Measurements from ENCODE around the gene LRRC4C.
"Not testable (repeated sequence)": the region's sequence is repeated elsewhere in the genome, so short reads cannot be mapped to it uniquely, and the experiment has no call there.

LRRC4C gene

DNA sequence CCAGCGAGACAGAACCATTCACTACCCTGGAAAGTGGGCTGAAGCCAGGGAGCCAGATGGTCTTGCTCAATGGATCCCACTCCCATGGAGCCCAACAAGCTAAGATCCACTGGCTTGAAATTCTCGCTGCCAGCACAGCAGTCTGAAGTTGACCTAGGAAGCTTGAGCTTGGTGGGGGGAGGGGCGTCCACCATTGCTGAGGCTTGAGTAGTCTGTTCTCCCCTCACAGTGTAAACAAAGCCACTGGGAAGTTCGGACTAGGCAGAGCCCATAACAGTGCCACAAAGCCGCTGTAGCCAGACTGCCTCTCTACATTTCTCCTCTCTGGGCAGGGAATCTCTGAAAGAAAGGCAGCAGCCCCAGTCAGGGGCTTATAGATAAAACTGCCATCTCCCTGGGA is 1266.9 kb downstream of the LRRC4C start:
- not testable (repeated sequence) for H3K4me3 Mint-ChIP-seq; H3K9me3 Mint-ChIP-seq; H3K27me3 Mint-ChIP-seq; H3K4me1 Mint-ChIP-seq (ENCODE audit: low read depth); H3K36me3 Mint-ChIP-seq (ENCODE audit: low read depth); H3K27ac Mint-ChIP-seq

DNA sequence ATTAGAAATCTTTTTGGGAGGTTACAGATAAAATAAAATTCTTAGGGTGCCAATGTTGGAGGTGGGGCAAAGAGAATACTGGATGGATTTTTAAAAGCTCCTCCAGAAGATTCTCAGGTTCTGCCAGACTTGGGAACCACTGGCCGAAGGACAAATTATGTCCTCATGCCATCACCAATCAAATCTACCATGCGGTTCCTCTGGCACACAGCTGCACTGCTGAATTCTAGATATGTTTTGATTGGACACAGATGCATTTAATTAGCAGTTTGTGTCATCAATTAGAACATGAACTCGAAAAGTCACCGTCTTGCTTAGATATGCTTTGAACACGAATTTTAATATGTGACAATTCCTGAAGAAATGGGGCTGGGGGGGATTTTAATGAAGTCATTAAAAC is 1269.2 kb downstream of the LRRC4C start:
- no peaks in the 10 kb centered on the region for H3K27me3 Mint-ChIP-seq
- H3K9me3 Mint-ChIP-seq: peaks cover 7% of the 10 kb centered on the region
- H3K27ac Mint-ChIP-seq: no peak overlapping the region
- no peaks in the 10 kb centered on the region for H3K36me3 Mint-ChIP-seq (ENCODE audit: low read depth)
- H3K4me3 Mint-ChIP-seq: no peak overlapping the region
- H3K4me1 Mint-ChIP-seq (ENCODE audit: low read depth): no peaks in the 10 kb centered on the region

DNA sequence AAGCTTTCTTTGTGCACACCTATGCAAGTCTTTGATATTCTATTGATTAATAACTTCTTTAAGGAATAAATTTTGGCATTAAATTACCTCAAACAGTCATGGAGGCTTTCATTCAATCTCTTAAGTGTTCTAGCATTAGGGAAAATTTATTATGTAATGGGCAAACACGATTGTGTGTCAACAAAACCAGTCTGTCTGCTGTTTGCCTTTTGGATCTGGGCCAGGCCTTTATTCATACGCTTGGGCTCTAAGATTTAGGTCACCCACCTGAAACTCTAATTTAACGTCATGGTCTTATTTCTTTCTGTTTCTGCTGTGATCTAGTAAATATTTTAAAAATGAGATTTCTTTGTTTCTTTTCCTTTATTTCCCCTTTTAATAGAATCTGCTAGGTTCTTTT is 1270.6 kb downstream of the LRRC4C start:
- Mint-ChIP-seq H3K36me3 (ENCODE audit: low read depth) (no peaks in the 10 kb centered on the region), H3K4me1 (ENCODE audit: low read depth) (no peaks in the 10 kb centered on the region), H3K27ac (no peak overlapping the region), H3K4me3 (no peak overlapping the region), H3K9me3 (peaks cover 7% of the 10 kb centered on the region), H3K27me3 (no peaks in the 10 kb centered on the region)

DNA sequence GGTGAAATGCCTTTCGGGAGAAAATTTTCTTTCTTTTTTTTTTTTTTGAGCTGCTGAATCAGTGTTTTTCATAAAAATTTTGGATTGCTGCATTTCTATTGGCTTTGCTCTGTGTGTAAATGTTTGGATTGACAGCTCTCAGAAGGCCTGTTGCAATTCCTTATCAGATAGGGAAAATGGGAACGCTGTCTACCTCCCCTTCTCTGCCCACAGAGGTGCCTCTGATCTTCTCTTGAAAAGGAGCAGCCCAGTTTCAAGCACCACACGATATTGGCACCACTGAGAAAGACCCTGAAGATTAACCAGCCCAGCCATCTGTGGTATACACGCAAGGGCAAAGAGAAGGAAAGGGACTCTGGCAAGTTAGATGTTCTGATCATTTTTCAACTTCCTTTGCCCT is 1272.2 kb downstream of the LRRC4C start:
- H3K4me1 Mint-ChIP-seq (ENCODE audit: low read depth): no peaks in the 10 kb centered on the region
- H3K27ac Mint-ChIP-seq: no peak overlapping the region
- H3K27me3 Mint-ChIP-seq: no peaks in the 10 kb centered on the region
- H3K4me3 Mint-ChIP-seq: no peak overlapping the region
- H3K9me3 Mint-ChIP-seq: peaks cover 7% of the 10 kb centered on the region
- H3K36me3 Mint-ChIP-seq (ENCODE audit: low read depth): no peaks in the 10 kb centered on the region

DNA sequence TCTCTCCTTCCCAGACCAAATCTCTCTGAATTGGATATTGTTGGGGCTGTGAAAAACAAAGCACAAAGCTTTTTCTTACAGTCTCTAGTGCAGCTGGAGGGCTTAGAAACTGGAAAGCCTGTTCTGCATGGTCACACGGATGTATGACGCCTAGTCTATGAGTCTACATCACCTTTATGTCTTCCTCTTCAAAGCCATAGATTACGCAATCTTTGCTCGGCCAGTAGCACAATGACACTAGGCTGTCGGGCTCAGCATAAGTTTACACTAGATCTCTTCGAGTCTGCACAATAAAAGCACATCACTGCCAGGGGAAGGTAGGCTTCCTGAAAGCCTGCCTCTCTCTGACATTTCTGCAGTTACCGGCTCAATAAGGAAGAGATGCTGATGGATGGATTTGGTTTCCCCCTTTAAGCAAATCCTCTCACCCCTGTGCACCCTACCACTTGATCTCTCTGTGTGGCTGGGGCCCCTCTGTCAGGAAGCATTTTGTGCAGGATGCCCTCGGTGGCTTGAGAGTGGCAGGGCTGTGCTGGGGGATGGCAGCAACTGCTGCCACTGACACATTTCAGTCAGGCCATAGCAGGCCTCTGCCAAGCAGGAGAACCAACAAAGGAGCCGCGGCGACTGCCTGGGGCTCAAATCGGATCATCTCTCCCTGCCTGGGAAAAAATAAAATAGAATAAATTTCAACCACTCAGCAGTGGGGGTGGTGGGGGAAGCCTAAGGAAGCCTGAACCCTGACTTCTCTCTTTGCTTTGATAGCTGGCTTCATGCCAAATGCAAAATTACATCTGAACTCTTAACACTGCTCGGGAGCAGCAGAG is 1272.8 kb downstream of the LRRC4C start:
- no peak overlapping the region for H3K4me3 Mint-ChIP-seq
- H3K4me1 Mint-ChIP-seq (ENCODE audit: low read depth): no peaks in the 10 kb centered on the region
- no peaks in the 10 kb centered on the region for H3K36me3 Mint-ChIP-seq (ENCODE audit: low read depth)
- H3K9me3 Mint-ChIP-seq: peaks cover 7% of the 10 kb centered on the region
- H3K27ac Mint-ChIP-seq: no peak overlapping the region
- H3K27me3 Mint-ChIP-seq: no peaks in the 10 kb centered on the region

DNA sequence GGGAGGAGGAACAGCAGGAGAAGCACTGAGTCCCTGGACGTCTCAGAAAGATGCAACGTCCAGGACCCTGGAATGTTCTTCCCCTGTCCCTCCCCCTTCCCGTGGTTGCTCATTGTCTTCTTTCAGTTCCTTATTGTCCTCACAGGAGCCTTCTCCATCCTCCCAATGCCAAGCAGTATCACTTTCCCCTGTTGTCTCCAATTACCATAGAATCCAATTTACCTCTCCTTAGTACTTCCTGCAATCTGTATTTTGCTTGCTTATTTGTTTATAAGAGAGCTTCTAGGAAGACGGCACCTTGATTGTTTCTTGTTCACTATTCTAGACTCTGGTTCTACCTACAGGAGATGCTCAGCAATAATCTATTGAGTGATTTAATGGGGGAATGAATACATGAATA is 1273.7 kb downstream of the LRRC4C start:
- Mint-ChIP-seq H3K4me3 (no peak overlapping the region), H3K9me3 (peaks cover 7% of the 10 kb centered on the region), H3K36me3 (ENCODE audit: low read depth) (no peaks in the 10 kb centered on the region), H3K4me1 (ENCODE audit: low read depth) (no peaks in the 10 kb centered on the region), H3K27ac (no peak overlapping the region), H3K27me3 (no peaks in the 10 kb centered on the region)

DNA sequence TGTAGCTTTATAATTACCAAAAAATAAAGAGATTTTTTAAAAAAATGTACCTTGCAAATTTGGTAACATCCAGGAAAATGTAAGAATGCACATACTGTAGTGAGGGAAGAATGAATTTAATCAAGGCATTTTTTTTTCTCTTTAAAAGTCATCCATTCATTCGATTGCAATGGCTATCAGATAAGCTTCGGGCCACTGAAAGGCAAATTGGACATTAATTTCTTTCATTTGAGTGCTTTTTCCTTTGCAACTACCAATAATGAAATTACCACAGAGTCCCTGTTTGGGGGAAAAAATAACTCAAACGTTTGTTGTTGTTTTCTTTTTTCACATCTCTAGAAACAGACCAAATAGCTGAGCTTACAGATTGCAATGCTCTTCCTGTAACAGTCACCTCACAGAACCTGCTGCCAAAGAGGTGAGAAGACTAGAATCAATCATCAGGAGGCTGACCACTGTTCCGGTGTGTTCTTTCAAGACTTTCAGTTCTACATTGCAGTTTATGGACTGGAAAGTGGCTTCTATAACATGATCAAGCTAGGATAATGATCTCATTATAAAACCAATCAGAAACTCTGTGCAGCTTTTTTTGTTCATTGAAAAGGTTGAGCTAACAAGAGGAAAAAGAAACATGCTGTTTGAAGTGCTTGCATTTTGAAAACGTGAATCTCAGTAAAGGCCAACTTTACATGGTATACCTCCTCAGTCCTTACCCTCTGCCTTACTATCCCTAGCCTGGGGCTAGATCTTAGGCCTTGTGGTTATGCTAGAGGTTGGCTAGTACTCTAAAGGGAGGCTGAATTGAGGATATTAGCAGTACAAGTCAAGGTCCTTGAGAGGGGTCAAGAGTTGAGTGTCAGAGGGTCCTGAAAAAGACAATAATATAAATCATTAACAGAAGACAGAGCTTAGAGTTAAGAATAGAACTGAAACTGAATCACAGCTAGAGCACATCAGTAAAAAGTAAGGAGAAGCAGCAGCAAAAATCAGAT is 1276.1 kb downstream of the LRRC4C start:
- no peaks in the 10 kb centered on the region for H3K4me1 Mint-ChIP-seq (ENCODE audit: low read depth)
- H3K9me3 Mint-ChIP-seq: peaks cover 11% of the 10 kb centered on the region
- no peaks in the 10 kb centered on the region for H3K36me3 Mint-ChIP-seq (ENCODE audit: low read depth)
- H3K4me3 Mint-ChIP-seq: no peak overlapping the region
- no peak overlapping the region for H3K27ac Mint-ChIP-seq
- H3K27me3 Mint-ChIP-seq: no peaks in the 10 kb centered on the region

DNA sequence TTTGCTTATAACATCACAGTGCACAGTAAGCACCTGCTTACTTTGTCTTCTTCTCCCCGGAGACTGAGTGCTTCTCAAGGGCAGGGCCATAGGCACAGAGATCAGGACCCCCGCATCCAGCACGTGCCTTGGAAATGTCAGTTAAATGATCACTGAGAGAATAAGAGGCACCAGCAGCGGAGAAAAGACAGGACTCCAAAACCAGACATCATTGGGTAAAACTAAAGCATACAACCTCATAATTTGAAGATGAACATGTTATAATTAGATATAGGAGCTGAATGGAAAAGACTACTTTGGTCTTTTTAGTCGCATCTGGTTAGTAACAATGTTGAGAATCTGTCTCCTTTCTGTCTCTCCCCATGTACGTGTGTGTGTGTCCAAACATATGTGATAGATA is 1279.9 kb downstream of the LRRC4C start:
- no peak overlapping the region for H3K27ac Mint-ChIP-seq
- H3K4me3 Mint-ChIP-seq: no peak overlapping the region
- peaks cover 9% of the 10 kb centered on the region for H3K9me3 Mint-ChIP-seq
- no peaks in the 10 kb centered on the region for H3K4me1 Mint-ChIP-seq (ENCODE audit: low read depth)
- no peaks in the 10 kb centered on the region for H3K36me3 Mint-ChIP-seq (ENCODE audit: low read depth)
- no peaks in the 10 kb centered on the region for H3K27me3 Mint-ChIP-seq

DNA sequence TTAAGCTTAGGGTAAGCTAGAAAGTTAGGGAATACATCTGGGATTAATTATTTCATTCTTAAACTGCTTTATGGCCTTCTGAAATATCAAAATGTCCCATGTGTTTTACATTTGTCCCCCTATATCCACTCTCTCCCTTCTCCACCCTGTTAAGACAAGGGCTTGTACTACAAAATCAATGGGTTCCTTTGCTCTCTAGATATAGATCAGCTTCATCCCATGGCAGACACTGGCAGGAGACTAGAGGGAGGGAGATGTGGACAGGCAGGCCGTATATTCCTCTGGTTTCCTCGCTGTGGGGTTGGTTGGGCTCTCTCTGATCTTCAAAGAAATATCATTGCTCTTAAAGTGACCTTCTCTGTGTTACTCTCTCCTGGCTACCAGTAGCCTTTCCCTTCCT is 1281.0 kb downstream of the LRRC4C start:
- no peak overlapping the region for H3K4me3 Mint-ChIP-seq
- no peaks in the 10 kb centered on the region for H3K4me1 Mint-ChIP-seq (ENCODE audit: low read depth)
- no peaks in the 10 kb centered on the region for H3K27me3 Mint-ChIP-seq
- no peaks in the 10 kb centered on the region for H3K36me3 Mint-ChIP-seq (ENCODE audit: low read depth)
- no peak overlapping the region for H3K27ac Mint-ChIP-seq
- peaks cover 9% of the 10 kb centered on the region for H3K9me3 Mint-ChIP-seq

DNA sequence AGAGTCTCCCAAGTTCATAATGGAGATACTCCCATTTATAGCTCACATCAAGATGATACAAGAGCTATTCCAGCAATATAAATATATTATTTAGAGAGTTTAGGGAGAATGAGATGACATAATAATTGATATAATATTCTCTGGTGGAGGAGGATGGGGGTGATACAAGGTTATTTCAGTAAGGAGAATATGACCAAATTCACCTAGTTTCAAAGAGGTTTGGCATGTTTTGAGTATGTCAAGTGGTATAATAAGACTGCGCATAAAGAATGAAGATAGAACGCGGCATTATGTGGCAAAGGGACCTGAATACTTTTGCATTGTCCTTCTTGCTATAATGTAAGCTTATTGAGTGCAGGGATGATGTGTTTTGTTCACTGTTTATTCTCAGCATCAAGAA is 1283.5 kb downstream of the LRRC4C start:
- Mint-ChIP-seq H3K27ac (no peak overlapping the region), H3K36me3 (ENCODE audit: low read depth) (no peaks in the 10 kb centered on the region), H3K27me3 (no peaks in the 10 kb centered on the region), H3K4me1 (ENCODE audit: low read depth) (no peaks in the 10 kb centered on the region), H3K4me3 (no peak overlapping the region), H3K9me3 (peaks cover 9% of the 10 kb centered on the region)

DNA sequence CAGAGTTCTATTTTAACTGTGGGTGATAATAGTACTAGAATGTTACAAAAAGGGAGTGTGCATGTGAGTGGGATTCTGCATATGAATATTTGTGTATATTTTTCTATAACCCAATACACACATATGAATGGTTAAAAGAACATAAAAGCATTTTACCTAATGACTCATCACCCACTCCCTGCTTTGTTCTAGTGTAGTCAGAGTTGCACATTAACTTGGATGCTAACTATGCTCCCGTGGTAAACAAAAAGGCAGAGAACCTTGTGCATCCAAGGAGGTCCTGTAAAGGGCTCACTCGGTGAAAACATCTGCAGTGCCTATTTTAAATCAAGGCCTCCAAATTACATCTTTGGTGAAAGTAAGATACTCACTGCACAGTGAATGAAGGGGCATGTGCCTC is 1289.4 kb downstream of the LRRC4C start:
- Mint-ChIP-seq H3K9me3 (peaks cover 3% of the 10 kb centered on the region), H3K27me3 (no peaks in the 10 kb centered on the region), H3K36me3 (ENCODE audit: low read depth) (no peaks in the 10 kb centered on the region), H3K4me1 (ENCODE audit: low read depth) (no peaks in the 10 kb centered on the region), H3K27ac (no peak overlapping the region), H3K4me3 (no peak overlapping the region)

DNA sequence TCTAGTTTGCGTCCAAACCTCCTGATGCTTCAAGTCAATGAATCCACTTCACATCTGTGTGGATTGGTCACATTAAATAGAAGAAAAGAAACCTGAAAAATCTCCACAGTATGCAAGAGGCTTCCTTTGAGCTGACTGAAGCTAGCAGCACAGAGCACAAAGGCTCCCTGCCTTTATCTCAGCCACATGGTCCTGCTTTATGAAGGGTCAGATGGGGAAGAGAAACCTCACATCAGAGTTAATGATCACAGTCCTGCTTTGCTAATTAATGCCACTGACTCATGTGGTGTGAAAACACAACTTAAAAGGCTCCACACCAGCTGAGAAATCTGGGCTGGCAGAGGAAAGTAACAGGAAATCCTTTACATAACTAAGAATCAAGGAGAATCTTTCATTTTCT is 1291.0 kb downstream of the LRRC4C start:
- Mint-ChIP-seq H3K36me3 (ENCODE audit: low read depth) (no peaks in the 10 kb centered on the region), H3K4me3 (no peak overlapping the region), H3K4me1 (ENCODE audit: low read depth) (no peaks in the 10 kb centered on the region), H3K27ac (no peak overlapping the region), H3K27me3 (no peaks in the 10 kb centered on the region), H3K9me3 (peaks cover 4% of the 10 kb centered on the region)

DNA sequence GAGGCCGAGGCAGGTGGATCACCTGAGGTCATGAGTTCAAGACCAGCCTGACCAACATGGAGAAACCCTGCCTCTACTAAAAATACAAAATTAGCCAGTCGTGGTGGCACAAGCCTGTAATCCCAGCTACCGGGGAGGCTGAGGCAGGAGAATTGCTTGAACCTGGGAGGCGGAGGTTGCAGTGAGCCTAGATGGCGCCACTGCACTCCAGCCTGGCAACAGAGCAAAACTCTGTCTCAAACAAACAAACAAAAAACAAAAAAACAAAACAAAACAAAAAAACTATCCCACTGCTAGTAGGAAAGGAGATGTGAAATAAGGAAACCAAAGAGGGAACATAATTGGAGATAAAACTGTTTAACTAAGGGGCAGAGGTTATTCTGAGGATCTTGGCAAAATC is 1291.6 kb downstream of the LRRC4C start:
- H3K27me3 Mint-ChIP-seq; H3K9me3 Mint-ChIP-seq; H3K4me3 Mint-ChIP-seq; H3K4me1 Mint-ChIP-seq (ENCODE audit: low read depth); H3K27ac Mint-ChIP-seq; H3K36me3 Mint-ChIP-seq (ENCODE audit: low read depth): not testable (repeated sequence)

DNA sequence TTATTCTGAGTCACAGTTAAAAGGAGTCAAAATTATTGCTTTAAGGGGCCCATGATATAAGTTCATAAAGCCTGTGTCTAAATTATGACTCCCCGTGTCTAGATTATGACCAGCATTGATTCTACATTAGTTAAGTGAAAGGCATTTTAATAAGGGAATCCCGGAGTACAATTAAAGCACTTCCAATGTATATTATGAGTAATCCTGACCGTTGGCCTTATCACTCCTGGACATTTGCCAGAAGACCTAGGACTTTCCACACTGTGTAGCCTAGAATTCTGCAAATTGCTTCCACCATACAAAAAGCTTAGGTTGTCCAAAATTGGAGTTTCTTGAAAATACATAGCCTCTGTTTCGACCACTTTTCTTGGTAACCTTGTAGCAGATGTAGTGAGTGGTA is 1292.6 kb downstream of the LRRC4C start:
- Mint-ChIP-seq H3K9me3 (peaks cover 4% of the 10 kb centered on the region), H3K27ac (no peak overlapping the region), H3K27me3 (no peaks in the 10 kb centered on the region), H3K4me3 (no peak overlapping the region), H3K36me3 (ENCODE audit: low read depth) (no peaks in the 10 kb centered on the region), H3K4me1 (ENCODE audit: low read depth) (no peaks in the 10 kb centered on the region)
